M059J (cell line): ENCODE results near the gene LGR4. TPM values are rescaled to one million over a fixed set of nuclear protein-coding genes. Genes with fewer than 3 reads are reported as not detected.

Experiments used
- DNase-seq: peaks from one replicate; pipeline ENCODE4 v3.0.0-alpha.2; 2012; ENCODE audit warnings: low read depth
- total RNA-seq: library from RNA; depleted of rRNA; stranded (reverse); fragments of >200 nt; shearing (Covaris generic); gene quantifications from 2 replicates; pipeline ENCODE4 v1.2.3, GENCODE V29; 2014

The LGR4 gene
- total RNA-seq, 1 experiment from 2014 or later = 45.2 TPM

- no peak for DNase-seq
Measured at GRCh38 chr11:27460158-27460978, 12.2 kb downstream of the LGR4 start.

- DNase-seq = peak; percentile 74
Measured at GRCh38 chr11:27459191-27459590, 13.4 kb downstream of the LGR4 start.

- no peak for DNase-seq
Measured at GRCh38 chr11:27458182-27458581, 14.4 kb downstream of the LGR4 start.

GRCh38 chr11:27456795-27457329, 15.7 kb downstream of the LGR4 start:
- no peak for DNase-seq

- peak; percentile 89 for DNase-seq
Measured at GRCh38 chr11:27456140-27456794, 16.3 kb downstream of the LGR4 start.

GRCh38 chr11:27455667-27456066, 16.9 kb downstream of the LGR4 start:
- DNase-seq = no peak

- no peak for DNase-seq
Measured at GRCh38 chr11:27453701-27454100, 18.9 kb downstream of the LGR4 start.

GRCh38 chr11:27452147-27452546, 20.4 kb downstream of the LGR4 start:
- no peak for DNase-seq

GRCh38 chr11:27451244-27451965, 21.2 kb downstream of the LGR4 start:
- peak; percentile 53 for DNase-seq

GRCh38 chr11:27448184-27448540, 24.4 kb downstream of the LGR4 start:
- DNase-seq = peak; percentile 83

- peak; percentile 75 for DNase-seq
Measured at GRCh38 chr11:27447288-27448183, 25.1 kb downstream of the LGR4 start.

- DNase-seq = no peak
Measured at GRCh38 chr11:27445625-27446024, 27.0 kb downstream of the LGR4 start.

- DNase-seq = no peak
Measured at GRCh38 chr11:27444801-27445215, 27.8 kb downstream of the LGR4 start.

- no peak for DNase-seq
Measured at GRCh38 chr11:27443746-27444507, 28.7 kb downstream of the LGR4 start.

- DNase-seq = no peak
Measured at GRCh38 chr11:27443227-27443626, 29.4 kb downstream of the LGR4 start.

- no peak for DNase-seq
Measured at GRCh38 chr11:27440090-27440489, 32.5 kb downstream of the LGR4 start.

- DNase-seq = no peak
Measured at GRCh38 chr11:27438595-27438981, 34.0 kb downstream of the LGR4 start.

GRCh38 chr11:27437829-27438594, 34.6 kb downstream of the LGR4 start:
- DNase-seq = peak; percentile 50

- no peak for DNase-seq
Measured at GRCh38 chr11:27436916-27437315, 35.7 kb downstream of the LGR4 start.

- DNase-seq = no peak
Measured at GRCh38 chr11:27433742-27434141, 38.8 kb downstream of the LGR4 start.
